ENCODE data around the gene GLRX.

GLRX gene

DNA sequence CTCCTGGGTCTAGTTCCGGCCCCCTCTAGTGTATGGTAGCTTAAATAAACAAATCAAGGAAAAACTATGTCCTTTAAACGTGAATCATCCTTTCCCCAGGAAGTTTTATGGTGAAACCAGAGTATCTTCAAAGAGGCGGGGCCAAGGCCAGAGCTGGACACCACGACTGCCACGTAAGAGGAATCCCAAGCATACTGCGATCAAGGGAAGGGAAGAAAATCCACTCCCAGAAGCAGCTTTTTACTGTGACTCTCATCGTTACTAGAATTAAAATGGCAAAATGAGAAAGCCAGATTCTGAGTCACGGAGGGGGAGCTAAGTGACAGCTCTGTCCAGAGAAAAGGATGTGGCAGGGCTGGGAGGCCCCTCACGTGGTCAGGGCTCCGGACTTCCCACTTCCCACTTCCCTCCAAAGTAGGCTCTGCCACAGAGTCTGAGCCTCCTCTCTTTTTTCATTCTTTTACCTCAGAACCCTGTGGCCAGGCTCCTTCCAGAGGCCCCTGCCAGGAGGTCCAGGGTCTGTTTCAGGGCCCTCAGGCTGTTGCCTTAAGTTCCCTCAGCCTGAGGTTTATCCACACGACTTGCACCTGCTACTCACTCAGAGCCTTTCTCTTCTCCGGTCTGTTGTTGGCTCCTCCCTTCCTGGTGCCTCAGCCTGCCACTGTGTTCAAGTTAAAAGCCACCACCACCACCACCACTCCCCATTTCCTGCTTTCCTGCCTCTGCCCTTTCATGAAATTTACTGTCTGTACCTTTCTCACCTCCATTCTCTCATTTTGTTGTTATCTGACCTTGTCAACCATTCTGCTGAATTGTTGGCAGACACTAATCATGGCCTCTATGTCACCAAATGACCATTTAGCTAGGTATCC is 1.4 kb upstream of the GLRX start:
- 1% methylated on average over 9 of the region's 12 CpGs for WGBS
- Histone ChIP-seq H2BK15ac (ENCODE audit: low read depth, poor library complexity, severe bottlenecking) (peak overlapping the region; percentile 91), H3K4ac (ENCODE audit: low read depth in 1 of 2, low read length in 2 of 2) (peak overlapping the region; percentile 66 to 88), H4K91ac (ENCODE audit: low read length) (peak overlapping the region; percentile 91), H3K9me3 (ENCODE audit: control insufficient read depth, low read length) (no peaks in the 10 kb centered on the region), H3K9ac (ENCODE audit: low read length) (peak overlapping the region; percentile 93), H2BK120ac (ENCODE audit: low read depth, low read length) (peak overlapping the region; percentile 77), H3K27ac (ENCODE audit: low read length, poor library complexity, severe bottlenecking) (peak overlapping the region; percentile 96), H3K4me2 (ENCODE audit: low read length, poor library complexity, severe bottlenecking) (peak overlapping the region; percentile 66), H4K8ac (ENCODE audit: low read length) (peak overlapping the region; percentile 93), H2BK12ac (ENCODE audit: low read length in 2 of 2) (peak overlapping the region; percentile 64 to 81), H3K23ac (ENCODE audit: low read length in 2 of 2) (no peak overlapping the region), H3K27me3 (ENCODE audit: control insufficient read depth in 1 of 2, insufficient read depth in 1 of 2, low read length in 2 of 2) (no peaks in the 10 kb centered on the region), H3K4me1 (ENCODE audit: control insufficient read depth, insufficient read depth, low read depth, low read length) (peaks cover 12% of the 10 kb centered on the region), H3K4me3 (ENCODE audit: insufficient read depth in 1 of 2, low read depth in 1 of 2, low read length in 2 of 2) (peak overlapping the region in 1 of 2 experiments; percentile 89), H2AFZ (ENCODE audit: low read depth, low read length) (peak overlapping the region; percentile 46), H2BK5ac (ENCODE audit: low read depth, low read length, poor library complexity, severe bottlenecking) (peak overlapping the region; percentile 33), H3K18ac (ENCODE audit: low read depth in 1 of 2, low read length in 2 of 2) (peak overlapping the region; percentile 50 to 94), H2AK5ac (ENCODE audit: low read length, severe bottlenecking) (peak overlapping the region; percentile 43), H3K14ac (ENCODE audit: low read length in 2 of 2) (no peak overlapping the region), H3K36me3 (ENCODE audit: control insufficient read depth in 1 of 2, insufficient read depth in 2 of 2, low read depth in 1 of 2, low read length in 2 of 2) (peaks cover 0 to 9% of the 10 kb centered on the region in 2 experiments), H3K79me1 (replicated peaks; ENCODE audit: low read length, poor library complexity, severe bottlenecking) (peaks cover 1% of the 10 kb centered on the region)
- DNase-seq: peak; percentile 99

DNA sequence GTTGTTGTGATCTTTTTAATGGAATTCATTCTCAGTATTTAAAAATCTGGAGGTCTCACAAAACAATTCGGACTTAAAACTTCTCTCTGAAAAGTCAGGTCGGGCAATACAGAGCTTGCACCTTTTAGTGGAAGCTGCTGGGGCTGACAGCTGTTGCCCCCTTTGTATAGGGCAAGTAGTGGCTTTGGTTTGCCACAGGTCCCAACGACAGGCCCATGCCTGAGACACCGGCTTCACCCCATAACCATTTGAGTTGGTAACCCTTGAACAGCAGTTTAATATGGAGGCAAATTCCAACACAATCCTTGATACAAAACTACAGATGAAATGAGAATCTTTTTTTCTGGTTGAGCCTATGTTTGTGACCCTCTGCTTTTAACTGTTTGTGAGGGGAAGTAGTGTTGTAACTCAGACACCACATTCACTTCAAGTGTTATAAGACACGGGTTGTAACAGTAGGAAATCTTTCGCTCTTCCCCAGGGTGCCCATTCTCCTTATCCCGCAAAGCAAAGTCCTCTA is 752 bp upstream of the GLRX start:
- peaks cover 18% of the 10 kb centered on the region for H3K4me1 ChIP-seq (ENCODE audit: control insufficient read depth, insufficient read depth, low read depth, low read length)
- H3K27ac ChIP-seq (ENCODE audit: low read length, poor library complexity, severe bottlenecking): peak overlapping the region; percentile 96
- H3K4ac ChIP-seq (ENCODE audit: low read depth in 1 of 2, low read length in 2 of 2): peak overlapping the region; percentile 77 to 97
- peak overlapping the region; percentile 97 to 99 for H2BK12ac ChIP-seq (ENCODE audit: low read length in 2 of 2)
- no peak overlapping the region for H2AFZ ChIP-seq (ENCODE audit: low read depth, low read length)
- H2BK15ac ChIP-seq (ENCODE audit: low read depth, poor library complexity, severe bottlenecking): peak overlapping the region; percentile 74
- peak overlapping the region; percentile 8 for H3K4me2 ChIP-seq (ENCODE audit: low read length, poor library complexity, severe bottlenecking)
- H2AK5ac ChIP-seq (ENCODE audit: low read length, severe bottlenecking): peak overlapping the region; percentile 97
- WGBS: 4% methylated on average over 3 of the region's 7 CpGs
- peak overlapping the region; percentile 98 for H2BK120ac ChIP-seq (ENCODE audit: low read depth, low read length)
- no peaks in the 10 kb centered on the region for H3K9me3 ChIP-seq (ENCODE audit: control insufficient read depth, low read length)
- H3K79me1 ChIP-seq (replicated peaks; ENCODE audit: low read length, poor library complexity, severe bottlenecking): peaks cover 1% of the 10 kb centered on the region
- H3K4me3 ChIP-seq (ENCODE audit: insufficient read depth in 1 of 2, low read depth in 1 of 2, low read length in 2 of 2): peak overlapping the region in 1 of 2 experiments; percentile 89
- H3K23ac ChIP-seq (ENCODE audit: low read length in 2 of 2): peak overlapping the region in 1 of 2 experiments; percentile 46
- H2BK5ac ChIP-seq (ENCODE audit: low read depth, low read length, poor library complexity, severe bottlenecking): peak overlapping the region; percentile 61
- peak overlapping the region; percentile 92 to 99 for H3K18ac ChIP-seq (ENCODE audit: low read depth in 1 of 2, low read length in 2 of 2)
- no peaks in the 10 kb centered on the region for H3K27me3 ChIP-seq (ENCODE audit: control insufficient read depth in 1 of 2, insufficient read depth in 1 of 2, low read length in 2 of 2)
- DNase-seq: no peak
- H4K8ac ChIP-seq (ENCODE audit: low read length): peak overlapping the region; percentile 98
- H4K91ac ChIP-seq (ENCODE audit: low read length): peak overlapping the region; percentile 98
- H3K36me3 ChIP-seq (ENCODE audit: control insufficient read depth in 1 of 2, insufficient read depth in 2 of 2, low read depth in 1 of 2, low read length in 2 of 2): peaks cover 0 to 16% of the 10 kb centered on the region in 2 experiments
- peak overlapping the region; percentile 93 for H3K9ac ChIP-seq (ENCODE audit: low read length)
- H3K14ac ChIP-seq (ENCODE audit: low read length in 2 of 2): peak overlapping the region in 1 of 2 experiments; percentile 96

DNA sequence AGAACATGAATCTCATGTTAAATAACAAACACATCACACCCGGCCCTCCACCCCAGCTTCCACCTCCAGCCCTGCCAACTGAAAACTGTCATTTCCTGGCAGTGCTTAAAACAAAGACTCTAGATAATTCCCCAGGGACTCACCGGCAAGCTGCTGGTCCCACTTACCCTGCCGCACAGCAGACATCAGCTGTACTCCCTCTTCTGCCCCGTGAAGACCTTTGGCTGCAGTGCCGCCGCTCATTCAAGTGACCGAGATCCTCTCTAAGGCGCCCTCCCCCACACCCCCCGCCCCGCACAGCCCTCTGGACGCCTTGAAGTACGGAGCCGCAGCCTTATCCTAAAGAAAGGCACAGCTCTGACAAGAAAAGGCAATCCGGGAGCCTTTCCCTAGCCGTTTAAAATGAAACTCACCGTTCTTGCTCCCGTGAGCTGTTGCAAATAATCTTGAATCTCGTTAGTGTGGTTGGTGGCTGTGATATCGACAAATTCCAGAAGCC is 434 bp downstream of the GLRX start:
- Histone ChIP-seq H3K18ac (ENCODE audit: low read depth in 1 of 2, low read length in 2 of 2) (peak overlapping the region; percentile 58 to 82), H2BK12ac (ENCODE audit: low read length in 2 of 2) (peak overlapping the region in 1 of 2 experiments; percentile 84), H4K91ac (ENCODE audit: low read length) (no peak overlapping the region), H2BK120ac (ENCODE audit: low read depth, low read length) (peak overlapping the region; percentile 50), H3K27me3 (ENCODE audit: control insufficient read depth in 1 of 2, insufficient read depth in 1 of 2, low read length in 2 of 2) (no peaks in the 10 kb centered on the region), H2BK15ac (ENCODE audit: low read depth, poor library complexity, severe bottlenecking) (no peak overlapping the region), H3K27ac (ENCODE audit: low read length, poor library complexity, severe bottlenecking) (peak overlapping the region; percentile 89), H2BK5ac (ENCODE audit: low read depth, low read length, poor library complexity, severe bottlenecking) (no peak overlapping the region), H3K4ac (ENCODE audit: low read depth in 1 of 2, low read length in 2 of 2) (peak overlapping the region in 1 of 2 experiments; percentile 12), H3K9ac (ENCODE audit: low read length) (peak overlapping the region; percentile 93), H2AK5ac (ENCODE audit: low read length, severe bottlenecking) (no peak overlapping the region), H2AFZ (ENCODE audit: low read depth, low read length) (no peak overlapping the region), H3K36me3 (ENCODE audit: control insufficient read depth in 1 of 2, insufficient read depth in 2 of 2, low read depth in 1 of 2, low read length in 2 of 2) (peaks cover 1 to 28% of the 10 kb centered on the region in 2 experiments), H3K4me2 (ENCODE audit: low read length, poor library complexity, severe bottlenecking) (peak overlapping the region; percentile 66), H3K14ac (ENCODE audit: low read length in 2 of 2) (no peak overlapping the region), H3K23ac (ENCODE audit: low read length in 2 of 2) (peak overlapping the region in 1 of 2 experiments; percentile 34), H3K79me1 (replicated peaks; ENCODE audit: low read length, poor library complexity, severe bottlenecking) (peaks cover 1% of the 10 kb centered on the region), H3K9me3 (ENCODE audit: control insufficient read depth, low read length) (no peaks in the 10 kb centered on the region), H4K8ac (ENCODE audit: low read length) (no peak overlapping the region), H3K4me3 (ENCODE audit: insufficient read depth in 1 of 2, low read depth in 1 of 2, low read length in 2 of 2) (peak overlapping the region; percentile 78 to 89), H3K4me1 (ENCODE audit: control insufficient read depth, insufficient read depth, low read depth, low read length) (peaks cover 28% of the 10 kb centered on the region)
- WGBS: under 1% methylated on average over 19 of the region's 19 CpGs
- DNase-seq: peak; percentile 72

Measured in mesenchymal stem cell (in vitro differentiated cells and primary cell).